Stimulated activated CD4-positive, alpha-beta T cell treated with anti-CD3 and anti-CD28 coated beads, Interleukin-15, amount 100 ng/mL, for 1 hour (primary cell): ENCODE measurements around the gene TSHZ2.

ENCODE experiments used
- DNase-seq, 2 donors: peaks; one replicate each; pipeline ENCODE4 v3.0.0-alpha.2; 2020; ENCODE audit warnings: low read depth in 1 of 2, low spot score in 1 of 2

TSHZ2 gene

DNA sequence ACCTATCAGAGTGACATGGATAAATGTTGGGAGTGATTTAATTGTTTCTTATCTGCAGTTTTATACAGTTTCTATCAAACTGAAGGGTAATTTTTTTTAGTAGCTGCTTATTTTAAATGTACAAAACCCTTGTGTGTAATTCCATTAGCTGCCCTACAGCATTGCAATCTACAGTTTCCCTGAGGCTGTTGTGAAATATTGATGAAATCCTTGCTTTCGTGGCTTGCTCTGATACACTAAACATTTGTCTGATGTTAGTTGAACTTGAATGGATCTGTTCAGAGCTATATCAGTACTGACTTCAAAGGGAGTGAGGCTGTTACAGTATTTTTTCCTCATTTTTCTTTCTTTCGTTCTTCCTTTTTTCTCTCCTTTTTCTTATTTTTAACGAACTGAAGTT, 255.4 kb downstream of the TSHZ2 start:
- no peak for DNase-seq

DNA sequence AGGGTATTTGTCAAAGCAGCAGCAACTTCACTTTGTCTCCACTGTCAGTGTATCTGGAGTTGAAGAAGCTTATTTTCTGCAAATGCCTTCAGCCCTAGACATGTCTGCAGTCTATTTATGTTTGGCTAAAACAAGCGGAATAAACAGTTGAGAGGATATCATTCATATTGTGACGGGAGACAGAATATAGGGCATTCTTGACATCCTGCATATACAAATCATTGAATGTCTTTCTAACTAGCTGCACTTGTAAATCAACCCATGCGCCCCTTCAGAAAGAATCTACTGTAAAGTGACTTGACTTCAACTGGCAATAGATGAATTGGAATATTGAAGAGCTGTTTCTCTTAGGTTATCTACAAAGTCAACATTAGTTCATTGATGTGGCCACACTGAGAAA, 258.9 kb downstream of the TSHZ2 start:
- DNase-seq, result no peak

DNA sequence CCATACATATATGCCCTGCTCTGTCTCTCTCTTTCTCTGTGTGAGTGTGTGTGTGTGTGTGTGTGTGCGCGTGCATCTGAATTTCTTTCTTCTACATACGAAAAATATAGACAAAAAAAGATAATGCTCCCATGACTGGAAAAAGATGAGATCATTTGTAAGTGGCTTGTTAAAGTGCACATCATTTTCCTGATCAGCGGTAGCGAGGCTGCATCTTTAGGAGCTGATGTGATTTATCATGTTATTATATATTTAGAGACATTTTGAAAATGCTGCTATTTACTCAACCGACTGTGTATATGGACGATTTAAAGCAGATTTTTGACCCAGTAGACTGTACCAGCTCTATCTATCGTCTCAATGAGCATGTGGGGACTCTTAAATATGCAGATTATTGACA, 265.3 kb downstream of the TSHZ2 start:
- DNase-seq, result no peak

DNA sequence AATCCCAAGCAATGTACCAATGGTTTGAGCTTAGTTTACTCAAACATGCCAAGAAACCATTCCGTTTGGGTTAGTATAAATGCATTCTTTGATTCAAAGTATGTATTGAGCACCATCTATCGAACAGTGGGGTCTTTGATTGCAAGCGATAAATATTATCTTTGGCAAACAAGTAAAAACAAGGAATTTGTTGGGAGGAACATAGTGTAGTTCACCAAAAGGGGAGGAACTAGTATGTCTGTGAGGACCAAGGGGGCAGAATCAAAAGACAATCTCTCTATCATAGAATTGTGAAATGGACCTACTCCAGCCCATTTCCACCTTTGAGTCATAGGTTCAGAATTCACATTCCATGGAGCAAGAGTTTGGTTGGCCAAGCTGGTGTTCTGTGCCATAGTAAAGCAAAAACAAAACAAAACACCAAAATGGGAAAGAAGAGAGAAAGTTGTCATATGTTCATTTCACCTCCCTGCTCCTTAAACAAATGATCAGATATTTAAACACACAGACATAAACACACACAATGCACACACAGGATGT, 266.0 kb downstream of the TSHZ2 start:
- no peak for DNase-seq

DNA sequence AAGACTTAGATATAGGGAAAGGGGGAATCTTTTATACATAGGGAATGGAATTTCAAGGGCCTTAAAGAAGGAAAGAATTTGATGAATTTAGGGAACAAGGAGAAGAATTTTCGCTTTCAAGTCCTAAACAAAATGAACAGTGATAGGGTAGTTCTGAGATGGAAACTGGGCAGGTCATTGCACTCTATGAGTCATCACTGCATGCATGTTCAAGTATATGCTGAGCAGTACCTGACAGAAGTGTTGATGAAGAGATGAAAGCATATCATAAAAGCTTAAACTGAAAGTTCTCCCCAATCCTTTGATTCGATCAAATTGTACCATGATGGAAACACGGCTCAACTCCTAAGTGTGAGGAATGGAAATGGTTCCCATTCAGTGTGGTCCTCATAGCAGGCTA, 271.0 kb downstream of the TSHZ2 start:
- DNase-seq, result no peak

DNA sequence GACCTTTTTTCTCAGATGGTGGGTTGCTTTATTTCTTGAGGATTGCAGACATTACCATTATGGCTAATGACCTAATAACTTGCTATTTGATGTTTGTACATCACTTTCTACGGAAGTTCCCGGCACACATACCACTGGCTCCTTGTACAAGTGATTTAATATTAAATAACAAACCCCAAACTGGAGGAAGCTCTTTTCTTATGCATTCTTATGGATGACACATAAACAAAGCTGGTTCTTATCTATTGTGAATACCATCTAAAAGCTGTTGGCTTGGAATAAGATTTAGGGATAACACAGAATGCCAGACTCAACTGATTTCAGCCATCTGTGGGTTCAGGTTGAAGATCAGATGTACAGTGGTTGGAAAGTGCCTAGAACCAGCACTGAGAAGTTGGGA, 272.6 kb downstream of the TSHZ2 start:
- DNase-seq, result no peak

DNA sequence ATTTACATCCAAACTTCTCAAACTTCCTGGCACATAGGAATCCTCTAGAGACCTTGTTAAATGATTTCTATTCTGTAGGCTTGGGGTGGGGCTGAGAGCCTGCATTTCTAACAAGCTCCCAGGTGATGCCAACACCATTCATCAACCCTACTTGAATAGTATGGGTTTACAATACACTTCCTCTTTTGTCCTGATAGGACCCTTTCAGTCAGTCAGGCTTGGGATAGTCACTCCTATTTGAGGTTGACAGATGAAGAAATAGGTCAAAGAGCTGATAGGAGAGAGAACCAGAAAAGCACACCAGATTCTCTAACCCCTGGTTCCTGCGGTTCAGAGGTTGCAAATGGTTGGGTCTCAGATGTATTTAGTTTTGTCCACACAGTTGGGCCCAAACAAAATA, 273.4 kb downstream of the TSHZ2 start:
- no peak for DNase-seq

DNA sequence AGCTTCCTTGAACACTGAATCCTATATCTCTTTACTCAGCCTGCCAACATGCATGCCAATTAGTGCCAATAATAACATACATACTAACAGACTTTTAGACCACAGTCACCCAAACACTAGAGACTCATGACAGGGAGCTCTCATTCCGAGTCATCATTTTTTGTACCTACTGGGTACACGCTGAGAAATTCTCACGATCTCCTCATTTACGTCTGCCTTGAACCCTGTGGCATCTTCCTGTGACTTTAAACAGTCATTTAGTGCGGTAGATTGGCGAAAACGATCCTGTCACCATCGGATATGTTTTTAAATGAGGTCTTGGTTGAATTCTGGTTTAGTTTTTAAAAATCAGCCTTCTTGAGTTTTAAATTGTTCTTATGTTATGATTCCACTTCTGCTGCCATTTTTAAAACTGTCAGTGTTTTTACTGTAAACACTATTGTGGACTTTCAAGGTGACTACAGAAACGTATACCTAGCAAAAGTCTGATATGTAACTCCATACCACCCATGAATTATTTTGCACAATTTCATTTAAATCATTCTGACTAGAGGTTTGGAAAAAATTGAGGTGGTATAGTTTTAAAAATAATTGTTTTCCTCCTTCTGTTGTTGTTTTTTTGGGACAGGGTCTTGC, 275.4 kb downstream of the TSHZ2 start:
- DNase-seq, result no peak

DNA sequence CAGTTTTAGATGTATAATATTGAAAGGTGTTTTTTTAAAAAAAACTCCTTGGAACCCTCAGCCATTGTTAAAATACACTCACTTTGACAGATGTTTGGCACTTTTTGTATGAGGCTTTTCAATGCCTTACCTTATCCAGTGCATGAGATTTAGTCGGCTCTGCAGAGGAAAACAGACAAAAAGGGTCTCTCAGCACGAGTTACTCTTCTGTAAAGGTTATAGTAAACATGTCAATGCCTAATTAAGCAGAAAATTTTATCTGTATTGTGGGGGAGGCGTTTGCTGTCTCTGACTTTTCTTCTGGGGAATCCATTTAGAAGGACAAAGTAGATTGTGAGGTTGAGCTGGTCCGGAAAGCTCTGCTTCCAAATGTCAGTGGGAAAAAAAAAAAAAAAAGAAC, 278.3 kb downstream of the TSHZ2 start:
- DNase-seq, result no peak

DNA sequence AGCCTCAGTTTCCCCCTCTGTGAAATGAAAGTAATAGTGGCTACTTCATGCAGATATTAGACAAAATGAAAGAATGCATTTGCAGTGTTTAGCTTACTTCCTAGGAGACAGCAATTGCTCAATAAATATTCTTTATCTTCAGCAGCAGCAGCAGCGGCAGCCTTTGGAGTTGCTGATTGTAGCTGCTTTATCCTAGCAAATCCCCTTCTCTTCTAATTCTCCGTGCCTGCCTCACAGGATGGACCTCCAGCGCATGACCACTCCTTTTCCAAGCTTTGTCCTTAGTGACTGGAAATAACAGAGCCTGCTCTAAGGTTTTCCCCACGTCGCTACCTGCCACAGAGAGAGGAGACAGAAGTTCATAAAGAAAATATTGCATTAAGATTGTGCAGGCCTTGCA, 279.8 kb downstream of the TSHZ2 start:
- DNase-seq, result no peak

DNA sequence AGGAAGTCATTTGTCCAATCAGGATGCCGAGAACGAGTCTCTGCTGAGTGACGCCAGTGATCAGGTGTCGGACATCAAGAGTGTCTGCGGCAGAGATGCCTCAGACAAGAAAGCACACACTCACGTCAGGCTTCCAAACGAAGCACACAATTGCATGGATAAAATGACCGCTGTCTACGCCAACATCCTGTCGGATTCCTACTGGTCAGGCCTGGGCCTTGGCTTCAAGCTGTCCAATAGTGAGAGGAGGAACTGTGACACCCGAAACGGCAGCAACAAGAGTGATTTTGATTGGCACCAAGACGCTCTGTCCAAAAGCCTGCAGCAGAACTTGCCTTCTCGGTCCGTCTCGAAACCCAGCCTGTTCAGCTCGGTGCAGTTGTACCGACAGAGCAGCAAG, 281.5 kb downstream of the TSHZ2 start:
- no peak for DNase-seq

DNA sequence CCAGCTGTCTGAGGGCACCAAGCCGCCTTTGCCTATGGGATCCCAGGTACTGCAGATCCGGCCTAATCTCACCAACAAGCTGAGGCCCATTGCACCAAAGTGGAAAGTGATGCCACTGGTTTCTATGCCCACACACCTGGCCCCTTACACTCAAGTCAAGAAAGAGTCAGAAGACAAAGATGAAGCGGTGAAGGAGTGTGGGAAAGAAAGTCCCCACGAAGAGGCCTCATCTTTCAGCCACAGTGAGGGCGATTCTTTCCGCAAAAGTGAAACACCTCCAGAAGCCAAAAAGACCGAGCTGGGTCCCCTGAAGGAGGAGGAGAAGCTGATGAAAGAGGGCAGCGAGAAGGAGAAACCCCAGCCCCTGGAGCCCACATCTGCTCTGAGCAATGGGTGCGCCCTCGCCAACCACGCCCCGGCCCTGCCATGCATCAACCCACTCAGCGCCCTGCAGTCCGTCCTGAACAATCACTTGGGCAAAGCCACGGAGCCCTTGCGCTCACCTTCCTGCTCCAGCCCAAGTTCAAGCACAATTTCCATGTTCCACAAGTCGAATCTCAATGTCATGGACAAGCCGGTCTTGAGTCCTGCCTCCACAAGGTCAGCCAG, 283.0 kb downstream of the TSHZ2 start:
- no peak for DNase-seq

DNA sequence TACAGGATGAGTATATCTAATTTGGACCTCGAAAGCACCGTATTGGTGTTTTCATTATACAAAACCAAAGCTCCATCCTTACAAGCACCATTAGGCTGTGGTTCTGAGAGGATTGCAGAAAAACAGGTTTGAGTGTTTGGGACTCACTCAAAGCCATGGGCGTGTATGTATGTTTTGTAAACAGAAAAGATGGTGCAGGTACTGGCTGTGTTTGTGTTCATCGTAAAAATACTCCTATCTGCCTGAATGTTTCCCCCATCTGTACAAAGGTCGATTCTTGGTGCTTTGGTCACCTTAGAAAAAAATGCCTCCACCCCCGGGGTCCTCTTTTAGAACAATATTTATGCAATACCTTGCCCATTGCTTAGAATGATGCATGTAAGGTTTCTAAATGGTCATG, 286.6 kb downstream of the TSHZ2 start:
- DNase-seq, result no peak

DNA sequence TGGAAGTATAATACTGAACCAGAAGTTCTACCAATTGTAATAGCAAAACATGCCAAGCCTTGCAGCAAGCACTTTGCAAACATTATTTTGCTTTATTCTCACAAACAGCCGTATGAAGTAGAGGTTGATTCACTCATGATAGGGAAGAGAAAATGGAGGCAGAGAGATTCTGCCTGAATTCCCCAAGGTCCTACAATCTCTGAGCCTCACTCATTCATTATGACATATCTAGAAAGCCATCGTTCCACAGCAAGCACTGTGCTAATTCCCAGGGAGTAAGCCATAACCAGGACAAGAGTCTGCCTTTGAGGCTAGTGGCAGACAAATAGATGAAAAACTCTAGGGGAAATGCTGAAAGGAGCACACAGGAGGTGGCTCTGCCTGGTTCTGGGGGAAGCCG, 288.0 kb downstream of the TSHZ2 start:
- no peak for DNase-seq

DNA sequence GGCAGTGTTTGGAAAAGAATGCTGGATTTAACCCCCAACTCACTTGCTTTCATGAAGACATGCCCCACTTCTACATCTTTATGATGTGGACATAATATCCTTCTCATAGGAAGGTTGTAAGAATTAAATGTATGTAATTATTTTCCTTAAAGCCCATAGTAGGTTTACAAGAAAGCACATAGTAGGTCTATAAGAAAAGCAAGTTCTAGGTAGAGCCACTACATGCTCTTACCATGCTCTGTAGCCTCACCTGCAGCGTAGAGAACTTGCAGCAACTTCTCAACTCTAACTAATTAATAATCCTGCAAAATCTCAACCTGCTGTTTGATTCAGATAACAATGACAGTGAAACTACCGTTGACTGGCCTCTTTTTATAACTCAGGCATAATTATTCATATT, 288.4 kb downstream of the TSHZ2 start:
- no peak for DNase-seq

DNA sequence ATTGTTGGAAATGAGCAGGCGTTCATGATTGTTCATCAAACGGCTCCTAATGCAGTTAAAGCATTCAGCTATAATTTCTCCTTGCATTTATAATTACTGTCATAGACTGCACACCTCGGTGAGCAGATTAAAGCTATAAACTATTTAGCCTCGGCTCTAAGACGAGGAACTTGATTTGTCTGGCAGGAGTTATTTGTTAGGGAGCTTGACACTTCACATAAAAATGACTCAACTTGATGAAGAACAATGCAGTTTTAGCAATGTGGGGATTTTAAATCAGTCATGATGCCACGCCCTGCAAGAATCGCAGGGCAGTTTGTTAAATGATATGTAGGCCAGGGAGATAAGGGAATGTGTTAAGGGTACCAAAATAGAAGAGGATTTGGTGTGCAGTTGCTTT, 290.2 kb downstream of the TSHZ2 start:
- DNase-seq, result no peak

DNA sequence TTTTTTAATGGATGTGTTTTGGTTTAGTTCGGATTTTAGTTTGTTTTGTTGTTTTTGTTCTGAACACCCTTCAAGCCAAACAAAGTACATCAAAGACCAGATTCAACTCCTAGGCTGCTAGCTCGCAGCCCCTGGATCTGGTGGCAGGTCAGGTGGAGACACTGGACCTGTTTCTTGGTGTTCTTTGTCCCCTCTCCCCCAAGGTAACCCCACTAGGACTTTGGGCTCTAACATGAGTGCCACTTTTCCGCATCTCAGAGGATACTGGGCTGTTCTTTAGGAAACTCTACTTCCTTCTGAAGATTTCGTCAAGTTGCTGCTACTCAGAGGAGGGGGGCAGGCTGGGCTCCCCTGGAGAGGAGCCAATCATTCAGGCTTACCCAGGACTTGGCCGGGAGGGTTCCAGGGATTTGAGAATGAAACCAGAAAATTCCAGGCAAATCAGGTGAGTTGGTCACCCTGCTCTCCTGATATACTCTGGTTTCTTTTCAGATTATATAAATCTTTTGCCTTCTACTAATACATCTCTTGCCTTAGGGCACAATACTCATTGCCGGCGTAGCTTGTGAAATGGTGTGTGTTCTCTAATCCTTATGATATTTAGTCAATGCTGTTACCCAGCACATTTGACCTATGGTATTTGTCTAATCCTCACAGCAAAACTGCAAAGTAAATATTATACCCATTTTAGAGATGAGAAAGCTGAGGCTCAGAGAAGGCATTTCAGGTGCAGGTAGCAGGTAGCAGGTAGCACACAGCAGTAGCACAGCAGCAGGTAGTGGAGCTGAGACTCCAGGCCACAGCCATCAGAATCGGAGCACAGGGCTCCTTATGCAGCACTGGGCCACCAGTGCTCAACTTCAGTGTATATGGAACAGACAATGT, 291.6 kb downstream of the TSHZ2 start:
- no peak for DNase-seq

DNA sequence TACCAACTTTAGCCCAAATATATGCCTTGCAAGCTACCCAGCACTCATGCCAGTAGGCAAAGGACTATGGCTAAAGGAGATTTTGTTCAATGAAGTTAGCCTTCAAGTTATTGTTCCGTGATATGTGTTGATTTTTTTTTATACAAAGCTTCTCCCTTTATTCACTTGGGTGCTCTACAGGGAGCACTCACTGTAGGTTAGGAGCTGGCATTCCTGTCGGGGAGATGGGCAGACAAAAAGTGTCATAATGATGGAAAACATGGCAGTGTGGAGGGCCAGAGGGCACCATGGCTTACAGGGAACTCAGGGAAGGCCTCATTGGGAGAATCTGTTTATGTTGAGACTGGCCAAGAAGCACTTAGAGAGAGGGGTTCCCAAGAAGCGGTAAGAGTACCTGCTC, 292.4 kb downstream of the TSHZ2 start:
- DNase-seq, result no peak

DNA sequence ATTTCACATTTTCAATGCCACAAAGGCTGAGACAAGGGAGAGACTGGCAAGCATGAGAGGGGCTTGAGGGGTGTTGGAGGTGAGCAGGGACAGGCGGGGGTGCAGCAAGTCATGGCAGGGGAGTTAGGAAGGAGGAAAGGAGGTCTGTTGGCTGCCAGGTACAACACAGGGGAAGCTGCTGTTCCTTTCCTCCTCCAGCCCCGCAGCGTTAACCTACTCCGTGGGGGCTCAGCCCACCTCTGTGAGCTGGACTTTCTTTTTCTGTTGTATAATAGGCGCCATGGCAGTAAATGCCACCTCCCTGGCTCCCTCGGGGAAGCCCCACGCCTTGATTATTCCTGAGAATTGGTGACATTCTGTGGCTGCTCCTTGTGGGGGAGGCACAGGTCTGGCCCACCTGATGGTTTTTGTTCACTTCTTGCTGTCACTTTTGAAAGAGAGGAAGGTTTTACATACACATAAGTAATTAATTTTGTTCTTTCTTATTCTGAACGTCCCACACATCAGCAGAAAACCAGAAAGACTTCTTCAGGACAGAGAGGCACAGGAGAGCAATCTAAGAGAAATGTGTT, 293.2 kb downstream of the TSHZ2 start:
- no peak for DNase-seq

DNA sequence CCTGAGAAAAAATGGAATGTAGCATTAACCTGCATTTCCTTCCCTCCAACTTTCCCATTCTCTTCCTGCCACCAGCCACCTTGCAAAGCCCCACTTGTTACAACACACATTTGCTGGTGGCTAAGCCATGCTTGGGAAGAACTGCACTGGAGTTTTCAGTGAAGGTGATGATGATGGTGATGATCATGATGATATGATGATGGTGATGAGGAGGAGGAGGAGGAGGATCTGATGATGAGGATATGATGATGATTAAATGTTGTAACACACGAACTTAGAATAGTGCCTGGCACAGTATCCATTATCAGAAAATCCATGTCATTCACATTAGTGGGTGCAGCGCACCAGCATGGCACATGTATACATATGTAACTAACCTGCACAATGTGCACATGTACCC, 297.2 kb downstream of the TSHZ2 start:
- DNase-seq, result no peak

DNA sequence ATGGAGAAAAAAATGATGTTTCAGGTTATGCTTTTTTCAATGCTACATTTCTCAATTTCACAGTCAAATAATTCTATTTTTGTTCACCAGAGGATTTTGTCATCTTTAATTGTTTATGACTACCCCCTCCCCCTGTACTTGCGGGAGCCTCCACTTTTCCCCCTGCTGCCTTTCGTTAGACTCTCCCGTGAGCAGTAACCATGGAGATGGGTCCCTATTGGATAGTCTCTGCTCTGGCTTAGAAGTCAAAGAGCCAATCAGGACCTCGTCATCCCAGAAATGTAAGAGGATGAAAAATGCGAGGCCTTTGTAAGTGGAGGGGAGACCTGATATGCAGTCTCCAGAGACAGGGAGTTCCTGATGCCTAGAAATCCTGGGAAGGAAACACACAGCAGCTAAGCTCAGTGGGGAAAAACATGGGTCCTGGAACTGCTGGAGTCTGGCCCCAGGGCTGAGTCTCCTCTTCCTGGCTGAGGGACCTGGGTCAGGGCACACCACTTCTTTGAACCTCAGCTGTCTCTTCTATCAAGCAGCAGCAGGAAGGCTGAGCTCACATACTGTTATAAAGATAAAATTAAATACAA, 298.7 kb downstream of the TSHZ2 start:
- no peak for DNase-seq
